Measurements from ENCODE around the gene TP53BP1. TPM values are rescaled to one million over a fixed set of nuclear protein-coding genes. Genes with fewer than 3 reads are reported as not detected.

The TP53BP1 gene
- total RNA-seq, 1 experiment from 2014 or later, result 54.1 TPM

DNA sequence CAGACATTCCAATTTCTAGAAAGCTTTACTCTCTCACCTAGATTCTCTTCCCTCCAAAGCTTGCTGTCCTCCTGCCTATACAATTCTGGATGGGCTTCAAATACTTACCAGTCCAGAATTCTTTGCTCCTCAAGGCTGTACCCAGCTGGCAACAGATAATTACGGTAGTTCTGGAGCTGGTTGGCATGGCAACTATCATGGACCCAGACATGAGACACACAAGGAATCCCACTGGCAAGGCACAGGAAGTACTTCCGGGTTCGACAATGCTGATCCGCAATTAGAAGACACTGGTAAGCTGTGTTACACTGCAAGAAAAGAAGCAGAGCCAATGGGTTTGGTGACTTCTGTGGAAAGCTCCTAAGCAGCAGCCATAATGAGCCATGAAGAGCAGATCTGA, 84.2 kb downstream of the TP53BP1 start:
- intact Hi-C loops (cut with micrococcal nuclease), result no loop called here
- Histone ChIP-seq H3K4me1 (ENCODE audit: control insufficient read depth in 1 of 2, insufficient read depth in 2 of 2, low read length in 2 of 2) (no peaks in the 10 kb centered on the region), H4K20me1 (ENCODE audit: insufficient read depth) (no peaks in the 10 kb centered on the region), H3K4me3 (replicated peaks in 1 of 2; ENCODE audit: low read depth in 1 of 2, low read length in 2 of 2) (no peak overlapping the region), H3K9ac (ENCODE audit: low read length) (no peak overlapping the region), H3K36me3 (ENCODE audit: control insufficient read depth in 1 of 2, insufficient read depth in 2 of 2, low read length in 2 of 2) (peaks cover 65 to 79% of the 10 kb centered on the region in 2 experiments), H3K9me2 (ENCODE audit: insufficient read depth) (no peaks in the 10 kb centered on the region), H3K27me3 (ENCODE audit: insufficient read depth, low read length) (no peaks in the 10 kb centered on the region), H3K27ac (ENCODE audit: low read depth, low read length) (no peak overlapping the region), H3K4me2 (ENCODE audit: low read length) (no peak overlapping the region), H2AFZ (ENCODE audit: low read depth, low read length, poor library complexity, severe bottlenecking) (no peak overlapping the region), H3K79me2 (ENCODE audit: insufficient read depth, low read length) (no peaks in the 10 kb centered on the region), H3K9me3 (ENCODE audit: control insufficient read depth in 1 of 2, insufficient read depth in 1 of 2, low read depth in 1 of 2, low read length in 2 of 2) (no peaks in the 10 kb centered on the region)
- CTCF ChIA-PET, result no interaction called here
- POLR2A ChIA-PET, result no interaction called here
- ATAC-seq (no peak), DNase-seq (ENCODE audit: low read depth, low spot score) (no peak)
- no TSS peak for BruUV-seq (replicated peaks)
- RAD21 ChIA-PET (ENCODE audit: low non-redundant PET in 1 of 2, low total read pairs in 2 of 2, uncharacterized antibody in 2 of 2, unreplicated experiment in 2 of 2), result no interaction called here
- TF ChIP-seq YY1 (IDR thresholded peaks at IDR 0.05; ENCODE audit: extremely low read depth, insufficient replicate concordance, low read depth, low read length), result no peak

DNA sequence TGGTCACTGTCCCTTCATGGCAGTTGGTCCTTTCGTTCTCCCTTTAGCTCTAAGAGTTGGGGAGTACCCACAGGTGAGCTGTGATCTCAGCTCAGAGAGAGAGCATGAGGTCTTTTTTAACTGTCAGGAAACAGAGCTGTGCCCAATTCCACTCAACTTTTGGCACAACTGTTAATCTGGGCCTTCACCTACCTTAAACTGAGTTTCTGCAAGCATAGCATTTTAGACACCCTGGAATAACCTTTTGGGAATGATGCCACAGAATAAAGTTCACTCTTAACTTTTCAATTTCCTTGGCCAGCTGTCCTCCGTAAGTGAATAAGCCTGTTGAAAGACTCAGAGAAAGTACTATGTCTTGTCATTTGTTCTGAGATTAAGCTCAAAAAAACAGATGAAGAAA, 86.1 kb downstream of the TP53BP1 start:
- no peaks in the 10 kb centered on the region for H3K9me2 ChIP-seq (ENCODE audit: insufficient read depth)
- no peak overlapping the region for H3K27ac ChIP-seq (ENCODE audit: low read depth, low read length)
- no peak overlapping the region for H2AFZ ChIP-seq (ENCODE audit: low read depth, low read length, poor library complexity, severe bottlenecking)
- intact Hi-C loops (cut with micrococcal nuclease), result no loop called here
- H3K9me3 ChIP-seq (ENCODE audit: control insufficient read depth in 1 of 2, insufficient read depth in 1 of 2, low read depth in 1 of 2, low read length in 2 of 2), result no peaks in the 10 kb centered on the region
- ATAC-seq (no peak), DNase-seq (ENCODE audit: low read depth, low spot score) (no peak)
- RAD21 ChIA-PET (ENCODE audit: low non-redundant PET in 1 of 2, low total read pairs in 2 of 2, uncharacterized antibody in 2 of 2, unreplicated experiment in 2 of 2), result no interaction called here
- H3K36me3 ChIP-seq (ENCODE audit: control insufficient read depth in 1 of 2, insufficient read depth in 2 of 2, low read length in 2 of 2), result peaks cover 72% of the 10 kb centered on the region in 2 experiments
- TF ChIP-seq ZNF274 (IDR thresholded peaks at IDR 0.05; ENCODE audit: low read depth, low read length), result no peak
- BruUV-seq (replicated peaks), result no TSS peak
- no peak overlapping the region for H3K4me2 ChIP-seq (ENCODE audit: low read length)
- no peaks in the 10 kb centered on the region for H3K4me1 ChIP-seq (ENCODE audit: control insufficient read depth in 1 of 2, insufficient read depth in 2 of 2, low read length in 2 of 2)
- H3K4me3 ChIP-seq (replicated peaks in 1 of 2; ENCODE audit: low read depth in 1 of 2, low read length in 2 of 2), result no peak overlapping the region
- CTCF ChIA-PET, result interaction anchor here (0.6 kb wide), 1 partner anchor 16 kb away, joined by 3 read pairs; no protein-coding TSS in a partner anchor
- no peaks in the 10 kb centered on the region for H3K27me3 ChIP-seq (ENCODE audit: insufficient read depth, low read length)
- POLR2A ChIA-PET, result no interaction called here
- H3K9ac ChIP-seq (ENCODE audit: low read length), result no peak overlapping the region
- no peaks in the 10 kb centered on the region for H4K20me1 ChIP-seq (ENCODE audit: insufficient read depth)
- H3K79me2 ChIP-seq (ENCODE audit: insufficient read depth, low read length), result no peaks in the 10 kb centered on the region

- no peaks in the 10 kb centered on the region for H3K4me1 ChIP-seq (ENCODE audit: control insufficient read depth in 1 of 2, insufficient read depth in 2 of 2, low read length in 2 of 2)
- DNase-seq (ENCODE audit: low read depth, low spot score), result no peak
- no peak for ATAC-seq
- no peaks in the 10 kb centered on the region for H3K9me3 ChIP-seq (ENCODE audit: control insufficient read depth in 1 of 2, insufficient read depth in 1 of 2, low read depth in 1 of 2, low read length in 2 of 2)
- H2AFZ ChIP-seq (ENCODE audit: low read depth, low read length, poor library complexity, severe bottlenecking), result no peak overlapping the region
- TF ChIP-seq, protein P1, sequence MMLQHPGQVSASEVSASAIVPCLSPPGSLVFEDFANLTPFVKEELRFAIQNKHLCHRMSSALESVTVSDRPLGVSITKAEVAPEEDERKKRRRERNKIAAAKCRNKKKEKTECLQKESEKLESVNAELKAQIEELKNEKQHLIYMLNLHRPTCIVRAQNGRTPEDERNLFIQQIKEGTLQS (IDR thresholded peaks at IDR 0.05), result no peak
- TF ChIP-seq YY1 (IDR thresholded peaks at IDR 0.05; ENCODE audit: extremely low read depth, insufficient replicate concordance, low read depth, low read length) (no peak), CEBPB (IDR thresholded peaks at IDR 0.05; ENCODE audit: low read depth) (no peak), CBX3 (IDR thresholded peaks at IDR 0.05; ENCODE audit: low read depth) (no peak), TCF7L2 (IDR thresholded peaks at IDR 0.05; ENCODE audit: borderline replicate concordance, extremely low read depth, insufficient read depth, insufficient read length) (no peak), MAX (IDR thresholded peaks at IDR 0.05) (no peak), ELF1 (IDR thresholded peaks at IDR 0.05; ENCODE audit: borderline replicate concordance, low read depth) (no peak), EZH2 (IDR thresholded peaks at IDR 0.05) (no peak), EGR1 (IDR thresholded peaks at IDR 0.05; ENCODE audit: low read depth) (no peak), JUND (IDR thresholded peaks at IDR 0.05) (no peak), SP1 (IDR thresholded peaks at IDR 0.05; ENCODE audit: low read depth) (no peak)
- no peak overlapping the region for H3K27ac ChIP-seq (ENCODE audit: low read depth, low read length)
- H3K79me2 ChIP-seq (ENCODE audit: insufficient read depth, low read length), result no peaks in the 10 kb centered on the region
- H3K4me3 ChIP-seq (replicated peaks in 1 of 2; ENCODE audit: low read depth in 1 of 2, low read length in 2 of 2), result no peak overlapping the region
- H3K9ac ChIP-seq (ENCODE audit: low read length), result no peak overlapping the region
- H4K20me1 ChIP-seq (ENCODE audit: insufficient read depth), result no peaks in the 10 kb centered on the region
- no peaks in the 10 kb centered on the region for H3K9me2 ChIP-seq (ENCODE audit: insufficient read depth)
- POLR2A ChIA-PET, result no interaction called here
- CTCF ChIA-PET, result no interaction called here
- intact Hi-C loops (cut with micrococcal nuclease), result no loop called here
- no peak overlapping the region for H3K4me2 ChIP-seq (ENCODE audit: low read length)
- TSS peak; percentile 14 for BruUV-seq (replicated peaks)
- RAD21 ChIA-PET (ENCODE audit: low non-redundant PET in 1 of 2, low total read pairs in 2 of 2, uncharacterized antibody in 2 of 2, unreplicated experiment in 2 of 2), result no interaction called here
- no peaks in the 10 kb centered on the region for H3K27me3 ChIP-seq (ENCODE audit: insufficient read depth, low read length)
- peaks cover 71 to 78% of the 10 kb centered on the region in 2 experiments for H3K36me3 ChIP-seq (ENCODE audit: control insufficient read depth in 1 of 2, insufficient read depth in 2 of 2, low read length in 2 of 2)
Measured at GRCh38 chr15:43406189-43406588, 86.8 kb downstream of the TP53BP1 start.

Data from HCT116 (cell line).